Heart right ventricle (tissue), 16 donors: ENCODE measurements around the gene IMMT. TPM values are rescaled to one million over a fixed set of nuclear protein-coding genes. Genes with fewer than 3 reads are reported as not detected.

Experiments used
- ATAC-seq, 8 donors: fragments of 200-7000 bp; cut with Tn5 transposase; one replicate each; pipeline ENCODE4 v1.9.1; 2020; ENCODE audit warnings: mild to moderate bottlenecking in 8 of 8, moderate library complexity in 8 of 8, moderate number of reproducible peaks in 1 of 8
- DNase-seq, 2 donors: peaks; one replicate each; pipeline ENCODE4 v3.0.0-alpha.2; 2020
- H3K27ac ChIP-seq, 10 donors: fragments of 200-600 bp; sonication (generic) in 2 of 10; one replicate each; pipeline versions ENCODE4 v1.5.0 to v1.8.0; 2020 to 2022; ENCODE audit warnings: mild to moderate bottlenecking in 3 of 10
- H3K27me3 ChIP-seq, 7 donors: fragments of 200-600 bp; one replicate each; pipeline ENCODE4 v1.8.0; 2021 to 2022; ENCODE audit warnings: mild to moderate bottlenecking in 2 of 7
- H3K36me3 ChIP-seq, 9 donors: fragments of 200-600 bp; sonication (generic) in 1 of 9; one replicate each; pipeline versions ENCODE4 v1.5.0 to v1.8.0; 2020 to 2022; ENCODE audit warnings: mild to moderate bottlenecking in 2 of 9
- H3K4me1 ChIP-seq, 9 donors: fragments of 200-600 bp; sonication (generic) in 1 of 9; one replicate each; pipeline versions ENCODE4 v1.5.0 to v1.8.0; 2020 to 2022; ENCODE audit warnings: mild to moderate bottlenecking in 4 of 9
- H3K4me3 ChIP-seq, 10 donors: fragments of 200-600 bp; sonication (generic) in 2 of 10; one replicate each; pipeline versions ENCODE4 v1.5.0 to v1.8.0; 2020 to 2022; ENCODE audit warnings: mild to moderate bottlenecking in 7 of 10, moderate library complexity in 2 of 10
- H3K9me3 ChIP-seq, 11 donors: fragments of 200-600 bp in 10 of 11; sonication (generic) in 2 of 11; one replicate each; pipeline versions ENCODE4 v1.5.0 to v1.8.0; 2013 to 2022; ENCODE audit warnings: mild to moderate bottlenecking in 2 of 11, control low read depth in 1 of 11, moderate library complexity in 1 of 11
- WGBS, 2 donors: extraction: QIAGEN DNeasy Blood & Tissue Kit; methylation state at CpG; one replicate each; pipeline ENCODE4 v1.1.7; 2013; ENCODE audit warnings: inconsistent platforms in 1 of 2; 5-methylcytosine and 5-hydroxymethylcytosine counted together
- intact Hi-C, 10 donors: fragments of 100-400 bp; cut with DNase I; formaldehyde crosslinking; loops; one replicate each; pipeline versions ENCODE4 v1.11.1 to v1.14.2; 2022
- polyA plus RNA-seq, 2 donors: library from polyadenylated mRNA; stranded (reverse); fragments of 200-250 nt; gene quantifications; one replicate each; pipeline ENCODE4 v1.2.3, GENCODE V29; 2013
- total RNA-seq, 10 donors: library from RNA; stranded (reverse); fragmentation: NEBNext Ultra II Directional in 3 of 10; extraction: Animal tissue kit (Norgen Biotek cat#: 25700) in 3 of 10; gene quantifications; one replicate each; pipeline versions ENCODE4 v1.2.1 to v1.2.4, GENCODE V29; 2021 to 2023
- TF ChIP-seq, protein P1 (sequence below), 9 donors: fragments of 200-600 bp; sonication (generic) in 2 of 9; IDR thresholded peaks; one replicate each; pipeline versions ENCODE4 v1.5.0 to v1.8.0; 2021 to 2022; ENCODE audit warnings: antibody characterized with exemption in 9 of 9, mild to moderate bottlenecking in 5 of 9, moderate library complexity in 1 of 9
- donor health status: Arrhythmogenic right ventricular cardiomyopathy.
- donor health status: ischemic (EF 13 %, LVEDD 7.1; RV severe dilation, severe dysfunction).
- donor health status: healthy with polysubstance abuse.
- donor health status: DM: no; HTN: yes; CAD: no.
- donor health status: DM: no; HTN: no; CAD: no.
- donor health status: ischemic (EF 25% LVEDD 6.9; RV normal size, moderate dysfunction).
- donor health status: ischemic (EF 25% LVEDD 5.7; RV mildly dilated, moderate dysfunction).
- donor health status: healthy.
- donor health status: DM: yes; HTN: yes; CAD: no.
- donor health status: Ischemic cardiomyopathy.
- donor health status: ischemic (EF 35%, LVEDD 5.7; RV mildly dilated, moderate dysfunction).
- donor health status: nonischemic (EF 11% LVEDD 7.7; RV severe dilation, severe dysfunction).
- donor health status: DM: yes; HTN: yes; CAD: no.
- donor health status: PGD.
- donor health status: ischemic (EF 29% LVEDD 5.4; RV normal size, mild dysfunction).
- donor health status: nonischemic (EF 23%, LVEDD 6.1; RV moderate dilation, normal function).

Gene IMMT
- total and polyA plus RNA-seq, 12 donors = 48.2 to 333 (median 298) TPM

DNA sequence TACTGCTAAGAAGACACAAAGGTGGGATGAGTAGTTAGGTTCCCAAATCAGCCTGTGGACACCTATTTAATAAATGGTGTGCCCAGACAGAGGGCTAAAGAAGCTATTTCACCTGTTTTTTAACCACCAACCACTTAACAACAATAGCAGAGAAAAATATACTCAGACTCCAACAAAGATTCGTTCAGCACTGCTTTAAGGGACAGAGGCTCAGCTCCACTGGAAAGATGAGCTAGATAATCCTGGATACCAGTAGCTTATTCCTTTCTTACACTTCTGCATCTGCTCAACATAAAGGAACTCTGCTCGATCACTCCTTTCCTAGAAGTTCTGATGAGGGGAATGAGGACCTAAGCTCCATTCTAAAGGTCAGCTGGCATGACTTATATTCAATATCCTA, 44.8 kb downstream of the IMMT start:
- H3K27ac ChIP-seq = no peak overlapping the region
- intact Hi-C loops = loop anchor here in 1 of 10 donors (5.0 kb wide), 1 partner anchor 38 kb away; no protein-coding TSS in a partner anchor
- ATAC-seq (no peak), DNase-seq (no peak)
- no peak overlapping the region for H3K4me3 ChIP-seq
- no peaks in the 10 kb centered on the region for H3K4me1 ChIP-seq
- TF ChIP-seq, protein P1, sequence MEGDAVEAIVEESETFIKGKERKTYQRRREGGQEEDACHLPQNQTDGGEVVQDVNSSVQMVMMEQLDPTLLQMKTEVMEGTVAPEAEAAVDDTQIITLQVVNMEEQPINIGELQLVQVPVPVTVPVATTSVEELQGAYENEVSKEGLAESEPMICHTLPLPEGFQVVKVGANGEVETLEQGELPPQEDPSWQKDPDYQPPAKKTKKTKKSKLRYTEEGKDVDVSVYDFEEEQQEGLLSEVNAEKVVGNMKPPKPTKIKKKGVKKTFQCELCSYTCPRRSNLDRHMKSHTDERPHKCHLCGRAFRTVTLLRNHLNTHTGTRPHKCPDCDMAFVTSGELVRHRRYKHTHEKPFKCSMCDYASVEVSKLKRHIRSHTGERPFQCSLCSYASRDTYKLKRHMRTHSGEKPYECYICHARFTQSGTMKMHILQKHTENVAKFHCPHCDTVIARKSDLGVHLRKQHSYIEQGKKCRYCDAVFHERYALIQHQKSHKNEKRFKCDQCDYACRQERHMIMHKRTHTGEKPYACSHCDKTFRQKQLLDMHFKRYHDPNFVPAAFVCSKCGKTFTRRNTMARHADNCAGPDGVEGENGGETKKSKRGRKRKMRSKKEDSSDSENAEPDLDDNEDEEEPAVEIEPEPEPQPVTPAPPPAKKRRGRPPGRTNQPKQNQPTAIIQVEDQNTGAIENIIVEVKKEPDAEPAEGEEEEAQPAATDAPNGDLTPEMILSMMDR (IDR thresholded peaks at IDR 0.05) = no peak
- peaks cover 0 to 96% (median 59%) of the 10 kb centered on the region in 9 donors for H3K36me3 ChIP-seq
- no peaks in the 10 kb centered on the region for H3K27me3 ChIP-seq
- WGBS, 2 donors = 88 to 97% methylated on average over 2 of the region's 2 CpGs
- no peaks in the 10 kb centered on the region for H3K9me3 ChIP-seq

DNA sequence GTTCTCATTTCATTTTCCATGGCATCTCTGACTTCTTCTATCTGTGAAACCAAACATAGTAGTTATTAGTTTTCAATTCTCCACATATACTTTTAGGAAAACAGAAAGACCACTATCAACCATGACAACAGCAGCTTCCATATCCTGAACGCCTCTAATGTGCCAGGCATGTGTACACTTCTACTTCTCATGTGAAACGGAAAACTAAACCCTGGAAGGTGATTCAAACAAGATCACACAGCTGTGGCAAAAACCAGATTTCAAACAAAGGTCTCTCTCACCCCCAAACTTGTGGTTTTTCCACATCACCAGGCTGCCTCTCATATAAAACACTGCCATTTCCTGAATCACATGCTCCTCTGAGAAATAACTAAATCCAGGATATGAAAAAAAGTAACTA, 47.5 kb downstream of the IMMT start:
- no peaks in the 10 kb centered on the region for H3K9me3 ChIP-seq
- DNase-seq = no peak
- no peaks in the 10 kb centered on the region for H3K4me1 ChIP-seq
- 90 to 93% methylated on average over 2 of the region's 2 CpGs for WGBS, 2 donors
- H3K4me3 ChIP-seq = no peak overlapping the region
- H3K27me3 ChIP-seq = no peaks in the 10 kb centered on the region
- H3K36me3 ChIP-seq = peaks cover 0 to 99% (median 82%) of the 10 kb centered on the region in 9 donors
- no peak for ATAC-seq
- intact Hi-C loops = no loop called here
- TF ChIP-seq, protein P1 (IDR thresholded peaks at IDR 0.05) = no peak
- H3K27ac ChIP-seq = no peak overlapping the region

DNA sequence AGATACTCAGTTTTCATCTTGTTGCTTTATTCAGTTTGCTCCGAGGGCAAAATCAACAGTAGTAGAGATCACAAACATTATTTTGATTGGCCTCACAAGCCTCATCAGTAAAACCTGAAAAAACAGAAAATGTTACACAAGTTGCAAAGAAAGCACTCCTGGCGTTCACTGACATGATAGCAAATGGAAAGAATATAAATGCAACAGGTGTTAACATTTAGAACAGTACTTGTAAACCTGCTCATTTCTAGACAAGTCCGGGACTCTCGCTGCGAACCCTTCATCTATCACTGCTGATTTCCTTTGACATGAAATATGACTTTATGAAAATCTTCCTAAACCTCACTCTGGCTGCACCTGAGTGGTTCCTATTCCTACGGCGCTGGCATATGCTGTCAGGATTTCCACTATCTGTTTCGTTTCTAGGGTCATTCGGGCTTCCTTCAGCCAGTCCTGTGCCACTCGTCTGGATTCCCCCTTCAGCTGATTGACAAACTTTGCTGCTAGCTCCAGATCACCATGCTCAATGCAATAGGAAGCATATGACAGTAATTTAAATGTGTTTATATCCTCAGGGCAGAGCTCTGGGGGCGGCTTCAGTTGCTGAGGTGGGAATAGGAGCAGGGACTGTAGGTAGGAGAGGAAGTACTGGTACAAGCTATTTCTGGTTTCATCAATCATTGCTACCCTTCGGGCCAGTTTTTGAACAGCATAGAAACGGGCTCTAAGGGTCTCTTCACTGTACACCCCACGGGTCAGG, 51.2 kb downstream of the IMMT start:
- WGBS, 2 donors = 88 to 90% methylated on average over 14 of the region's 14 CpGs

DNA sequence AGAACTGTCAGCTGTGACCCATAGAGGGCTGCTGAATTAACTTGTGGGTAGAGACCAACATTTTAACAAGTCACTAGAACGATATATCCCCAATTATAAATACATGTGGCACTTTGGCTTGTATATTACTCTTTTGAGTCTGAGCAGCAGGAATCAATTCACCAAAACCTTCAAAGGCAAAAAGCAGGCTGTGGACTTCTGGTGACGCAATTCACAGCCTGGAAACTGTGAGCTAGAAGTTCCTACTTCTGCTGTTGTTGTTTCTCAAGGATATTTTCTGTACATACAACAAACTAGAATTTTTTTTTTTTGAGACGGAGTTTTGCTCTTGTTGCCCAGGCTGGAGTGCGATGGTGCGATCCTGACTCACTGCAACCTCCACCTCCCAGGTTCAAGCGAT, 52.0 kb downstream of the IMMT start:
- Histone ChIP-seq H3K27ac (no peak overlapping the region), H3K27me3 (no peaks in the 10 kb centered on the region), H3K4me3 (no peak overlapping the region), H3K4me1 (no peaks in the 10 kb centered on the region), H3K36me3 (peaks cover 0 to 100% (median 81%) of the 10 kb centered on the region in 9 donors), H3K9me3 (no peaks in the 10 kb centered on the region)
- ATAC-seq (no peak), DNase-seq (no peak)
- intact Hi-C loops = no loop called here
- WGBS, 2 donors = 92 to 94% methylated on average over 6 of the region's 6 CpGs
- TF ChIP-seq, protein P1 (IDR thresholded peaks at IDR 0.05) = no peak

More for the DNA sequence above, 51.2 kb downstream of the IMMT start:
- H3K27ac ChIP-seq = no peak overlapping the region
- no peaks in the 10 kb centered on the region for H3K27me3 ChIP-seq
- DNase-seq (no peak), ATAC-seq (peak in 1 of 8 donors; percentile 49)
- peaks cover 0 to 100% (median 81%) of the 10 kb centered on the region in 9 donors for H3K36me3 ChIP-seq
- intact Hi-C loops = no loop called here
- TF ChIP-seq, protein P1 (IDR thresholded peaks at IDR 0.05) = no peak
- no peaks in the 10 kb centered on the region for H3K4me1 ChIP-seq
- H3K9me3 ChIP-seq = no peaks in the 10 kb centered on the region
- H3K4me3 ChIP-seq = no peak overlapping the region
